HCT116 (cell line): ENCODE results near the gene PLCB4. TPM values are rescaled to one million over a fixed set of nuclear protein-coding genes. Genes with fewer than 3 reads are reported as not detected.

ENCODE experiments used
- CEBPB ChIP-seq: IDR thresholded peaks from 2 replicates; pipeline ENCODE4 v1.6.1; 2012; ENCODE audit warnings: low read depth
- EGR1 ChIP-seq: IDR thresholded peaks from 2 replicates; pipeline ENCODE4 v1.6.1; 2012; ENCODE audit warnings: low read depth
- FOSL1 ChIP-seq: IDR thresholded peaks from 2 replicates; pipeline ENCODE4 v1.6.1; 2012; ENCODE audit warnings: low read depth
- MAX ChIP-seq: IDR thresholded peaks from 2 replicates; pipeline ENCODE4 v1.6.1; 2012
- RAD21 ChIP-seq: IDR thresholded peaks from 2 replicates; pipeline ENCODE4 v1.6.1; 2012; ENCODE audit warnings: low read depth, mild to moderate bottlenecking
- REST ChIP-seq: IDR thresholded peaks from 2 replicates; pipeline ENCODE4 v1.6.1; 2012; ENCODE audit warnings: low read depth
- TCF7L2 ChIP-seq: IDR thresholded peaks from 2 replicates; pipeline ENCODE4 v1.7.0; 2011; ENCODE audit warnings: borderline replicate concordance, inconsistent platforms; ENCODE audit not compliant: insufficient read depth, insufficient read length; ENCODE audit errors: extremely low read depth
- YY1 ChIP-seq: IDR thresholded peaks from 2 replicates; pipeline ENCODE4 v1.6.1; 2011; ENCODE audit warnings: low read length, low read depth, moderate library complexity, mild to moderate bottlenecking; ENCODE audit not compliant: insufficient replicate concordance; ENCODE audit errors: extremely low read depth
- ZBTB33 ChIP-seq: IDR thresholded peaks from 2 replicates; pipeline ENCODE4 v1.6.1; 2011; ENCODE audit warnings: mild to moderate bottlenecking, low read length, moderate library complexity; ENCODE audit not compliant: insufficient replicate concordance; ENCODE audit errors: extremely low read depth
- total RNA-seq: library from RNA; stranded (reverse); gene quantifications from one replicate; pipeline ENCODE4 v1.2.1, GENCODE V29; 2021; ENCODE audit not compliant: unreplicated experiment

PLCB4 gene
- total RNA-seq, 1 experiment from 2014 or later = 2.5 TPM

- TF ChIP-seq REST = no peak
- peak; percentile 29; the same call in 1 of the 2 replicates for TF ChIP-seq CEBPB
- no peak for TF ChIP-seq MAX
- TF ChIP-seq YY1 = no peak
- no peak for TF ChIP-seq RAD21
- TF ChIP-seq TCF7L2 = peak; percentile 93
- no peak for TF ChIP-seq ZBTB33
- TF ChIP-seq FOSL1 = peak; percentile 62
- TF ChIP-seq EGR1 = no peak
Observed at GRCh38 chr20:9241232-9241692, 172.4 kb downstream of the PLCB4 start (continued).
